GM23248 (cell line): ENCODE data around the gene TSEN15.

ENCODE experiments used
- EZH2 ChIP-seq: fragments of 200-600 bp; sonication (generic); IDR thresholded peaks from 2 replicates; pipeline ENCODE4 v1.6.1; 2018; ENCODE audit warnings: antibody characterized with exemption, mild to moderate bottlenecking; ENCODE audit not compliant: insufficient read depth, poor library complexity, severe bottlenecking
- EZH2phosphoT487 ChIP-seq: fragments of 200-600 bp; sonication (generic); IDR thresholded peaks from 2 replicates; pipeline ENCODE4 v1.6.1; 2018; ENCODE audit warnings: antibody characterized with exemption, moderate library complexity, mild to moderate bottlenecking, low read depth; ENCODE audit not compliant: insufficient read depth

DNA sequence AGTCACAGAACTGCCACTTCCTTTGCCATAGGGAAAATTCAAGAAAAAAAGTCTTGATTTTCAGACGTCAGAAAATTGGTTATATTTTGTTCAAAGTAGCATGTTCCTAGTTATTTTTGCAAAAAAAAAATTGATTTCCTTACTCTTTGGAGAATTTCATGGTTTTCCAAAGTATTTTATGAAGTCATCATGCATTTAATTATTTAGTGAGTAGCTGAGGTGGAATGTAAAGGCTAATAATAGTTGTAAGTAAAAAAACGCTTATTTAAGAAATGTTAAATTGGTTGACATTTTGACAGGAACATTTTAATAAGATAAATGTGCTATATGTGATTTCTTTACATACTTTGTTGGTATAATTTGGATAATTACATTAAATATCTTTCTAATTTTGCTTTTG is 20.8 kb downstream of the TSEN15 start:
- TF ChIP-seq EZH2 (no peak), EZH2phosphoT487 (no peak)
